A375 (cell line): ENCODE data around the gene ARL5B. TPM values are rescaled to one million over a fixed set of nuclear protein-coding genes. Genes with fewer than 3 reads are reported as not detected.

ENCODE experiments used
- total RNA-seq: library from RNA; depleted of rRNA; stranded (reverse); fragments of >200 nt; shearing (Covaris generic); gene quantifications from 2 replicates; pipeline ENCODE4 v1.2.3, GENCODE V29; 2014; rRNA removed

The ARL5B gene
- 9.6 and 10.5 TPM in 2 replicates for total RNA-seq

GRCh38 chr10:18659125-18659818 lies at the start of gene ARL5B:
TSS of gene ARL5B (plus strand) at chr10:18659431. CDS start at chr10:18659638, 207 bp downstream.

GRCh38 chr10:18651324-18652007 lies 7.8 kb upstream of the ARL5B start, which contains the start of gene NSUN6:
TSS of gene NSUN6 (minus strand) at chr10:18651587. CDS start at chr10:18651203, 384 bp downstream.

Other genes starting within 250 kb of the ARL5B start
- gene NSUN6, start 7.8 kb upstream of the ARL5B start, total RNA-seq, result 11.8 and 13.7 TPM in 2 replicates